Osteoblast (primary cell): ENCODE measurements around the gene OR52E4. TPM values are rescaled to one million over a fixed set of nuclear protein-coding genes. Genes with fewer than 3 reads are reported as not detected.

ENCODE experiments used
- DNase-seq: peaks from one replicate; pipeline ENCODE4 v3.0.0; 2011; ENCODE audit warnings: low spot score, mixed read lengths; ENCODE audit not compliant: insufficient read length; ENCODE audit errors: missing footprints
- H2AFZ ChIP-seq: 2 replicates; pipeline ENCODE4 v1.6.0; 2011; ENCODE audit warnings: mild to moderate bottlenecking, low read length
- H3K27ac ChIP-seq: 2 replicates; pipeline ENCODE4 v1.5.1; 2011; ENCODE audit warnings: mild to moderate bottlenecking, low read depth, low read length, moderate library complexity
- H3K27me3 ChIP-seq: 2 replicates; pipeline ENCODE4 v1.6.0; 2012; ENCODE audit warnings: mild to moderate bottlenecking, control low read depth, inconsistent platforms, low read length, moderate library complexity; ENCODE audit not compliant: insufficient read depth
- H3K36me3 ChIP-seq: 2 replicates; pipeline ENCODE4 v1.5.1; 2011; ENCODE audit warnings: mild to moderate bottlenecking, low read length, control low read depth, moderate library complexity; ENCODE audit not compliant: insufficient read depth
- H3K4me1 ChIP-seq: 2 replicates; pipeline ENCODE4 v1.5.1; 2011; ENCODE audit warnings: mild to moderate bottlenecking, low read length, control low read depth, moderate library complexity; ENCODE audit not compliant: insufficient read depth
- H3K4me2 ChIP-seq: 2 replicates; pipeline ENCODE4 v1.6.0; 2011; ENCODE audit warnings: mild to moderate bottlenecking, low read length; ENCODE audit not compliant: insufficient read depth
- H3K4me3 ChIP-seq: fragments of 200-600 bp; sonication (generic); 3 replicates; pipeline ENCODE4 v1.5.1; 2012; ENCODE audit warnings: mild to moderate bottlenecking, low read length, inconsistent platforms; ENCODE audit not compliant: insufficient read depth
- H3K79me2 ChIP-seq: 2 replicates; pipeline ENCODE4 v1.6.0; 2012; ENCODE audit warnings: mild to moderate bottlenecking, low read length, control low read depth, inconsistent platforms; ENCODE audit not compliant: insufficient read depth
- H3K9me3 ChIP-seq: 2 replicates; pipeline ENCODE4 v1.5.1; 2011; ENCODE audit warnings: low read depth, low read length, control low read depth
- H4K20me1 ChIP-seq: 2 replicates; pipeline ENCODE4 v1.6.0; 2012; ENCODE audit warnings: mild to moderate bottlenecking, low read length, control low read depth; ENCODE audit not compliant: insufficient read depth
- CTCF ChIP-seq: IDR thresholded peaks from 2 replicates; pipeline ENCODE4 v1.5.1; 2011; ENCODE audit warnings: mild to moderate bottlenecking, low read depth, low read length, moderate library complexity; ENCODE audit errors: extremely low read depth
- total RNA-seq: library from RNA; depleted of rRNA; stranded (reverse); fragments of >200 nt; gene quantifications from 2 replicates; pipeline ENCODE4 v1.2.3, GENCODE V29; 2012

The OR52E4 gene
- total RNA-seq, 1 donor = not detected

DNA sequence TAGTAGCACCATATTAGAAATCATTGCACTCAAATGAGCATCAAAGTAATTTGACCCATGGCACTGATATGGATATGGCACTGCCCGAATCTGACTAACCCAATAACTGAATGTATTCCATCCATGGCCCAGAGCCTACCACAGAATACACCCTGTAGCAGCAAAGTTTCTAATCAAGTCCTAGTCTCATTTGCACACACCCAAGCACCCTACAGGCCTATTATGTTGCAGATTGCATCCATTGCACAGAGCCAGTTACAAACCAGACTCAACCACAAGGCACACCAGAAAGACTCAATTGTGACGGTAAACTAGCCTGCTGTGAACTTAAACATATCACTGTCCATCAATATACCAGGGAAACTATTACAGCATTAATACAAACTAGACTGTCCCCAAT, 19.1 kb downstream of the OR52E4 start:
- Histone ChIP-seq H3K79me2 (no peaks in the 10 kb centered on the region), H4K20me1 (no peaks in the 10 kb centered on the region), H2AFZ (no peak overlapping the region), H3K36me3 (no peaks in the 10 kb centered on the region), H3K4me3 (no peak overlapping the region), H3K4me2 (no peak overlapping the region), H3K9me3 (no peaks in the 10 kb centered on the region), H3K27me3 (no peaks in the 10 kb centered on the region), H3K4me1 (no peaks in the 10 kb centered on the region), H3K27ac (no peak overlapping the region)
- no peak for TF ChIP-seq CTCF
- DNase-seq = no peak

- no peaks in the 10 kb centered on the region for H4K20me1 ChIP-seq
- H3K27ac ChIP-seq = no peak overlapping the region
- no peak overlapping the region for H3K4me2 ChIP-seq
- TF ChIP-seq CTCF = no peak
- H3K9me3 ChIP-seq = no peaks in the 10 kb centered on the region
- H3K4me3 ChIP-seq = no peak overlapping the region
- no peak for DNase-seq
- no peaks in the 10 kb centered on the region for H3K79me2 ChIP-seq
- no peak overlapping the region for H2AFZ ChIP-seq
- H3K27me3 ChIP-seq = no peaks in the 10 kb centered on the region
- H3K4me1 ChIP-seq = no peaks in the 10 kb centered on the region
- no peaks in the 10 kb centered on the region for H3K36me3 ChIP-seq
Measured at GRCh38 chr11:5910540-5910939, 30.1 kb downstream of the OR52E4 start.

DNA sequence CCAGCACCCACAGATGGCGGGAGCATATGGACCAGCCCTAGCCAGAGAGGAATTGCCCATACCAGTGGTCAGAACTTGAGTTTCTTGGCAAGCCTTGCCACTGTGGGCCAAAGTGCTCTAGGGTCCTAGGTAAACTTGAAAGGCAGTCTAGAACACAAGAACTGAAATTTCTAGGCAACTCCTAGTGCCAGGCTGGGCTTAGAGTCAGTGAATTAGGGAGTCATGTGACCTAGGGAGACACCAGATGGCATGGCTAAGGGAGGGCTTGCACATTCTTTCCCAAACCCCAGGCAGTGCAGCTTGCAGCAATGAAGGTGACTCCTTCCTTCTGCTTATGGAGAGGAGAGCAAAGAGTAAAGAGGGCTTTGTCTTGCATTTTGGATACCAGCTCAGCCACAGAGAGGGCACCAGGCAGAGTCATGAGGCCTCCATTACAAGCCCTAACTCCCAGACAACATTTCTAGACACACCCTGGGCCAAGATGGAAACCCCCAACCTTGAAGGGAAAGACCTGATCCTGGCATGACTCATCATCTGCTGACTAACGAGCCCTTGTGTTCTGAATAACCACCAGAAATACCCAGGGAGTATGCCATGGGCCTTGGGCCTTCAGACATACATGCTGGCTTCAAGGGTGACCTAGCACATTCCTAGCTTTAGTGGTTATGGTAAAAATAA, 42.5 kb downstream of the OR52E4 start:
- no peaks in the 10 kb centered on the region for H4K20me1 ChIP-seq
- no peak overlapping the region for H2AFZ ChIP-seq
- TF ChIP-seq CTCF = no peak
- H3K9me3 ChIP-seq = no peaks in the 10 kb centered on the region
- no peak overlapping the region for H3K4me2 ChIP-seq
- no peaks in the 10 kb centered on the region for H3K4me1 ChIP-seq
- H3K27ac ChIP-seq = no peak overlapping the region
- DNase-seq = no peak
- no peak overlapping the region for H3K4me3 ChIP-seq
- no peaks in the 10 kb centered on the region for H3K36me3 ChIP-seq
- no peaks in the 10 kb centered on the region for H3K27me3 ChIP-seq
- no peaks in the 10 kb centered on the region for H3K79me2 ChIP-seq

- Histone ChIP-seq H3K9me3 (no peaks in the 10 kb centered on the region), H3K79me2 (no peaks in the 10 kb centered on the region), H2AFZ (no peak overlapping the region), H3K27me3 (no peaks in the 10 kb centered on the region), H4K20me1 (no peaks in the 10 kb centered on the region), H3K4me3 (no peak overlapping the region), H3K36me3 (no peaks in the 10 kb centered on the region), H3K4me2 (no peak overlapping the region), H3K27ac (no peak overlapping the region), H3K4me1 (no peaks in the 10 kb centered on the region)
- no peak for TF ChIP-seq CTCF
- DNase-seq = no peak
Measured at GRCh38 chr11:5923427-5923776, 43.0 kb downstream of the OR52E4 start.
